Immature natural killer cell (primary cell): ENCODE results near the gene KAT8. TPM values are rescaled to one million over a fixed set of nuclear protein-coding genes. Genes with fewer than 3 reads are reported as not detected.
"Not testable (repeated sequence)": the region's sequence is repeated elsewhere in the genome, so short reads cannot be mapped to it uniquely, and the experiment has no call there.

Experiments used
- DNase-seq, 3 donors: peaks; one replicate each; pipeline ENCODE4 v3.0.0; 2022; ENCODE audit warnings: mixed read lengths in 1 of 3
- H3K27ac Mint-ChIP-seq, 6 donors: one replicate each; pipeline ENCODE4 v1.8.0; 2020; ENCODE audit warnings: mixed read lengths in 6 of 6, mild to moderate bottlenecking in 5 of 6, inconsistent platforms in 4 of 6, moderate library complexity in 3 of 6
- H3K27me3 Mint-ChIP-seq, 3 donors: one replicate each; pipeline ENCODE4 v1.8.0; 2020 to 2021; ENCODE audit warnings: low read depth in 3 of 3, mild to moderate bottlenecking in 3 of 3, mixed read lengths in 3 of 3, moderate library complexity in 3 of 3, inconsistent platforms in 1 of 3
- H3K36me3 Mint-ChIP-seq, 3 donors: one replicate each; pipeline ENCODE4 v1.8.0; 2020; ENCODE audit warnings: mixed read lengths in 3 of 3, inconsistent platforms in 2 of 3, mild to moderate bottlenecking in 2 of 3
- H3K4me1 Mint-ChIP-seq, 2 donors: one replicate each; pipeline ENCODE4 v1.8.0; 2020; ENCODE audit warnings: inconsistent platforms in 2 of 2, mild to moderate bottlenecking in 2 of 2, mixed read lengths in 2 of 2, moderate library complexity in 1 of 2
- H3K4me3 Mint-ChIP-seq, 5 donors: one replicate each; pipeline ENCODE4 v1.8.0; 2020; ENCODE audit warnings: mild to moderate bottlenecking in 5 of 5, mixed read lengths in 5 of 5, inconsistent platforms in 3 of 5, moderate library complexity in 3 of 5
- H3K9me3 Mint-ChIP-seq, 6 donors: one replicate each; pipeline ENCODE4 v1.8.0; 2020; ENCODE audit warnings: mild to moderate bottlenecking in 6 of 6, mixed read lengths in 6 of 6, inconsistent platforms in 4 of 6, moderate library complexity in 3 of 6
- polyA plus RNA-seq, 3 donors: library from polyadenylated mRNA; unstranded; fragments of 300-500 nt; fragmentation: Illumina TruSeq; gene quantifications; one replicate each; pipeline ENCODE4 v1.2.3, GENCODE V29; 2021

Gene KAT8
- polyA plus RNA-seq, 3 donors from 2014 or later, result 29.4 to 53.9 (median 32.6) TPM

GRCh38 chr16:31134091-31134571, 16.7 kb downstream of the KAT8 start:
- no peak overlapping the region for H3K27ac Mint-ChIP-seq
- H3K9me3 Mint-ChIP-seq, result no peaks in the 10 kb centered on the region
- DNase-seq, result no peak
- H3K36me3 Mint-ChIP-seq, result peaks cover 0 to 15% (median 0%) of the 10 kb centered on the region in 3 donors
- H3K4me3 Mint-ChIP-seq, result no peak overlapping the region
- no peaks in the 10 kb centered on the region for H3K27me3 Mint-ChIP-seq
- peaks cover 0 to 1% of the 10 kb centered on the region in 2 donors for H3K4me1 Mint-ChIP-seq

- Mint-ChIP-seq H3K27ac (no peak overlapping the region), H3K4me1 (no peaks in the 10 kb centered on the region), H3K27me3 (no peaks in the 10 kb centered on the region), H3K4me3 (no peak overlapping the region), H3K36me3 (peaks cover 0 to 15% (median 0%) of the 10 kb centered on the region in 3 donors), H3K9me3 (no peaks in the 10 kb centered on the region)
- DNase-seq, result no peak
Observed at GRCh38 chr16:31134625-31135534, 17.4 kb downstream of the KAT8 start.

- peaks cover 0 to 11% (median 0%) of the 10 kb centered on the region in 3 donors for H3K36me3 Mint-ChIP-seq
- no peaks in the 10 kb centered on the region for H3K27me3 Mint-ChIP-seq
- DNase-seq, result no peak
- H3K4me1 Mint-ChIP-seq, result no peaks in the 10 kb centered on the region
- H3K9me3 Mint-ChIP-seq, result no peaks in the 10 kb centered on the region
- no peak within 1 kb of the TSS for H3K27ac Mint-ChIP-seq
- no peak within 1 kb of the TSS for H3K4me3 Mint-ChIP-seq
Observed at GRCh38 chr16:31135535-31136286, 18.2 kb downstream of the KAT8 start, which contains the start of gene PRSS8. TSS of gene PRSS8 (minus strand) at chr16:31135727. CDS start at chr16:31135498, 229 bp downstream.

- Mint-ChIP-seq H3K4me1 (no peaks in the 10 kb centered on the region), H3K36me3 (peaks cover 0 to 11% (median 0%) of the 10 kb centered on the region in 3 donors), H3K27me3 (no peaks in the 10 kb centered on the region), H3K27ac (no peak overlapping the region), H3K9me3 (no peaks in the 10 kb centered on the region), H3K4me3 (no peak overlapping the region)
- DNase-seq, result no peak
Observed at GRCh38 chr16:31136287-31136662, 18.8 kb downstream of the KAT8 start.

GRCh38 chr16:31136822-31137499, 19.5 kb downstream of the KAT8 start:
- H3K27ac Mint-ChIP-seq, H3K27me3 Mint-ChIP-seq, H3K9me3 Mint-ChIP-seq, DNase-seq, H3K4me1 Mint-ChIP-seq, H3K4me3 Mint-ChIP-seq: not testable (repeated sequence)
- peaks cover 0 to 11% (median 0%) of the 10 kb centered on the region in 3 donors for H3K36me3 Mint-ChIP-seq

GRCh38 chr16:31138621-31139578, 21.4 kb downstream of the KAT8 start:
- Mint-ChIP-seq H3K9me3 (no peaks in the 10 kb centered on the region), H3K4me3 (no peak overlapping the region), H3K27ac (no peak overlapping the region), H3K4me1 (peaks cover 6 to 12% of the 10 kb centered on the region in 2 donors), H3K27me3 (no peaks in the 10 kb centered on the region), H3K36me3 (no peaks in the 10 kb centered on the region)
- no peak for DNase-seq

- H3K9me3 Mint-ChIP-seq, DNase-seq, H3K27me3 Mint-ChIP-seq, H3K36me3 Mint-ChIP-seq: not testable (repeated sequence)
- Mint-ChIP-seq H3K4me1 (peaks cover 6 to 13% of the 10 kb centered on the region in 2 donors), H3K4me3 (peak overlapping the region in 1 of 5 donors; percentile 51), H3K27ac (peak overlapping the region in 4 of 6 donors; percentile 11 to 69 (median 52))
Observed at GRCh38 chr16:31141071-31141469, 23.6 kb downstream of the KAT8 start.

GRCh38 chr16:31141489-31142108, 24.1 kb downstream of the KAT8 start:
- no peak for DNase-seq
- Mint-ChIP-seq H3K36me3 (no peaks in the 10 kb centered on the region), H3K9me3 (no peaks in the 10 kb centered on the region), H3K27ac (peak overlapping the region; percentile 83 to 91 (median 90)), H3K4me1 (peaks cover 6 to 13% of the 10 kb centered on the region in 2 donors), H3K27me3 (no peaks in the 10 kb centered on the region), H3K4me3 (peak overlapping the region; percentile 75 to 85 (median 78))

GRCh38 chr16:31142109-31143010, 24.9 kb downstream of the KAT8 start:
- DNase-seq, result peak; percentile 92 to 96 (median 96)
- Mint-ChIP-seq H3K36me3 (no peaks in the 10 kb centered on the region), H3K9me3 (no peaks in the 10 kb centered on the region), H3K27me3 (peaks cover 0 to 2% (median 0%) of the 10 kb centered on the region in 3 donors), H3K27ac (peak overlapping the region; percentile 83 to 91 (median 90)), H3K4me1 (peaks cover 6 to 13% of the 10 kb centered on the region in 2 donors), H3K4me3 (peak overlapping the region; percentile 75 to 85 (median 78))

- no peaks in the 10 kb centered on the region for H3K36me3 Mint-ChIP-seq
- H3K4me3 Mint-ChIP-seq, result peak overlapping the region; percentile 56 to 74 (median 65)
- H3K9me3 Mint-ChIP-seq, result no peaks in the 10 kb centered on the region
- H3K4me1 Mint-ChIP-seq, result peaks cover 6 to 13% of the 10 kb centered on the region in 2 donors
- DNase-seq, result no peak
- peak overlapping the region in 4 of 6 donors; percentile 19 to 62 (median 40) for H3K27ac Mint-ChIP-seq
- peaks cover 0 to 2% (median 0%) of the 10 kb centered on the region in 3 donors for H3K27me3 Mint-ChIP-seq
Observed at GRCh38 chr16:31143011-31143693, 25.7 kb downstream of the KAT8 start.

GRCh38 chr16:31143694-31144148, 26.3 kb downstream of the KAT8 start:
- Mint-ChIP-seq H3K9me3 (no peaks in the 10 kb centered on the region), H3K27ac (peak overlapping the region in 2 of 6 donors; percentile 19 to 58), H3K4me3 (peak overlapping the region; percentile 56 to 74 (median 65)), H3K4me1 (peaks cover 6 to 13% of the 10 kb centered on the region in 2 donors), H3K36me3 (no peaks in the 10 kb centered on the region), H3K27me3 (peaks cover 0 to 2% (median 0%) of the 10 kb centered on the region in 3 donors)
- no peak for DNase-seq
